ENCODE results near the gene EFNA1.

DNA sequence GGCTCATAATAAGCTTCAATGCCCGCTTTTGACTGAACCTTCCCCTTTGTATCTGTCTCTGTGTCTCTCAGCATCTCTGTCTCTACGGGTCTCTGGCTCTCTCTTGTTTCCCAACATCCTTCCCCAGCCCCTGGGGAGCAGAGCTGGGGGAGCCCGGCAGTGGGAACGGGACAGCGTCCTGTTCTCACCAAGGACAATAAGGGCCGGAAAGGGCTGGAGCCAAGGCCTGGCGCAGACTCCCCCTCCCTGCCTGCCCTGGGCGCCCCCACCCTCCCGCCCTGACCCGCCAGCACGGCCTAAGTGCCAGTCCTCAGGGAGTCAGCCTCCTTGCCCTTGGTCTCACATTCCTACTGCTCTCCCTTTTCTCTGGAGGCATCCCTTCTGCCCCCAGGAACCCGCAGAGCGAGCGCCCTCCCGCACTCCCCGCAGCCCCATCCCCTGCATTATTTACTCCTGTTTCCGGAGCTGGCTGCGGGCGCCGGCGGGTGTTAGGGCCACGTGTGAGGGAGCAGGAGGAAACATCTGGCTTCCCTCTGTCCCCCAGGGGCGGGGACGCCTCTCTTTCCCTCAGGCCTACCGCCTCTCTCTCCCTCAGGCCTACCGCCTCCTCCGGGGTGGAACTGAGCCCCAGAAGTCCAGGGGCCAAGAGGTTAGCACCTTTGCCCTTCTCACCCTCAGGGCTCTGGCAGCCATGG, 38.9 kb downstream of the EFNA1 start:
- no peak for TF ChIP-seq CTCF (IDR thresholded peaks at IDR 0.05)
- TF ChIP-seq POLR2AphosphoS5 (IDR thresholded peaks at IDR 0.05) = no peak
